ENCODE measurements around the gene TUBB4B.

TUBB4B gene

GRCh38 chr9:137237759-137238726 is 3.0 kb upstream of the TUBB4B start:
- peak; percentile 97 for TF ChIP-seq GLIS1 (tag by site-specific recombination; IDR thresholded peaks at IDR 0.05)
- TF ChIP-seq SCRT2 (tag by site-specific recombination; IDR thresholded peaks at IDR 0.05), result peak; percentile 51
- 0 out of 2 replicates have a peak, but pooled peaks have one; percentile 14 for TF ChIP-seq WT1 (tag by site-specific recombination; IDR thresholded peaks at IDR 0.05)
- no peak for TF ChIP-seq ZNF830 (tag by site-specific recombination; IDR thresholded peaks at IDR 0.05; ENCODE audit: low read depth)
- 0 out of 2 replicates have a peak, but pooled peaks have one; percentile 35 for TF ChIP-seq SCRT1 (tag by site-specific recombination; IDR thresholded peaks at IDR 0.05; ENCODE audit: borderline replicate concordance)
- TF ChIP-seq HIC1 (tag by site-specific recombination; IDR thresholded peaks at IDR 0.05), result 0 out of 2 replicates have a peak, but pooled peaks have one; percentile 41
- TF ChIP-seq ZNF600 (tag by site-specific recombination; IDR thresholded peaks at IDR 0.05), result peak; percentile 92
- 0 out of 2 replicates have a peak, but pooled peaks have one; percentile 40 for TF ChIP-seq ZSCAN30 (tag by site-specific recombination; IDR thresholded peaks at IDR 0.05)
- peak; percentile 95 for TF ChIP-seq ZSCAN16 (tag by site-specific recombination; IDR thresholded peaks at IDR 0.05)
- TF ChIP-seq KLF1 (tag by site-specific recombination; IDR thresholded peaks at IDR 0.05), result peak; percentile 35; the same call in 1 of the 2 replicates
- TF ChIP-seq, protein P1, sequence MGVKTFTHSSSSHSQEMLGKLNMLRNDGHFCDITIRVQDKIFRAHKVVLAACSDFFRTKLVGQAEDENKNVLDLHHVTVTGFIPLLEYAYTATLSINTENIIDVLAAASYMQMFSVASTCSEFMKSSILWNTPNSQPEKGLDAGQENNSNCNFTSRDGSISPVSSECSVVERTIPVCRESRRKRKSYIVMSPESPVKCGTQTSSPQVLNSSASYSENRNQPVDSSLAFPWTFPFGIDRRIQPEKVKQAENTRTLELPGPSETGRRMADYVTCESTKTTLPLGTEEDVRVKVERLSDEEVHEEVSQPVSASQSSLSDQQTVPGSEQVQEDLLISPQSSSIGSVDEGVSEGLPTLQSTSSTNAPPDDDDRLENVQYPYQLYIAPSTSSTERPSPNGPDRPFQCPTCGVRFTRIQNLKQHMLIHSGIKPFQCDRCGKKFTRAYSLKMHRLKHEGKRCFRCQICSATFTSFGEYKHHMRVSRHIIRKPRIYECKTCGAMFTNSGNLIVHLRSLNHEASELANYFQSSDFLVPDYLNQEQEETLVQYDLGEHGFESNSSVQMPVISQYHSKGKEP (tag by site-specific recombination; IDR thresholded peaks at IDR 0.05), result no peak
- TF ChIP-seq, protein P2, sequence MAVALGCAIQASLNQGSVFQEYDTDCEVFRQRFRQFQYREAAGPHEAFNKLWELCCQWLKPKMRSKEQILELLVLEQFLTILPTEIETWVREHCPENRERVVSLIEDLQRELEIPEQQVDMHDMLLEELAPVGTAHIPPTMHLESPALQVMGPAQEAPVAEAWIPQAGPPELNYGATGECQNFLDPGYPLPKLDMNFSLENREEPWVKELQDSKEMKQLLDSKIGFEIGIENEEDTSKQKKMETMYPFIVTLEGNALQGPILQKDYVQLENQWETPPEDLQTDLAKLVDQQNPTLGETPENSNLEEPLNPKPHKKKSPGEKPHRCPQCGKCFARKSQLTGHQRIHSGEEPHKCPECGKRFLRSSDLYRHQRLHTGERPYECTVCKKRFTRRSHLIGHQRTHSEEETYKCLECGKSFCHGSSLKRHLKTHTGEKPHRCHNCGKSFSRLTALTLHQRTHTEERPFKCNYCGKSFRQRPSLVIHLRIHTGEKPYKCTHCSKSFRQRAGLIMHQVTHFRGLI (tag by site-specific recombination; IDR thresholded peaks at IDR 0.05), result peak; percentile 81
- TF ChIP-seq ZEB2 (tag by site-specific recombination; IDR thresholded peaks at IDR 0.05), result peak; percentile 82
- no peak for TF ChIP-seq IKZF3 (tag by site-specific recombination; IDR thresholded peaks at IDR 0.05)
- TF ChIP-seq GLIS2 (tag by site-specific recombination; IDR thresholded peaks at IDR 0.05), result peak; percentile 63
- TF ChIP-seq ZNF341 (tag by site-specific recombination; IDR thresholded peaks at IDR 0.05; ENCODE audit: low read depth), result peak; percentile 90
- peak; percentile 65 for TF ChIP-seq SP2 (tag by site-specific recombination; IDR thresholded peaks at IDR 0.05)
- no peak for TF ChIP-seq ZNF19 (tag by site-specific recombination; IDR thresholded peaks at IDR 0.05; ENCODE audit: low read depth)
- no peak for TF ChIP-seq ZNF660 (tag by site-specific recombination; IDR thresholded peaks at IDR 0.05)
- no peak for TF ChIP-seq MYNN (tag by site-specific recombination; IDR thresholded peaks at IDR 0.05; ENCODE audit: borderline replicate concordance)
- TF ChIP-seq ZIC2 (tag by site-specific recombination; IDR thresholded peaks at IDR 0.05), result peak; percentile 86
- 0 out of 2 replicates have a peak, but pooled peaks have one; percentile 16 for TF ChIP-seq EGR2 (tag by site-specific recombination; IDR thresholded peaks at IDR 0.05; ENCODE audit: low read depth)
- TF ChIP-seq ZNF362 (tag by site-specific recombination; IDR thresholded peaks at IDR 0.05), result no peak
- Histone ChIP-seq H3K4me3 (ENCODE audit: low read depth, low read length) (no peak overlapping the region), H3K27ac (ENCODE audit: extremely low read depth, low read depth, low read length) (no peak overlapping the region), H3K36me3 (ENCODE audit: control insufficient read depth in 2 of 2, insufficient read depth in 1 of 2, low read length in 2 of 2) (peaks cover 0 to 22% of the 10 kb centered on the region in 2 experiments; a peak in 1 of 3 replicates), H3K4me1 (ENCODE audit: control insufficient read depth, insufficient read depth, low read length) (peaks cover 3% of the 10 kb centered on the region; the same call in 1 of the 2 replicates), H3K9me3 (ENCODE audit: control insufficient read depth, insufficient read depth, low read depth, low read length) (no peaks in the 10 kb centered on the region)
- POLR2A ChIA-PET, result interaction anchor here (1.2 to 11.5 kb wide), 4 partner anchors 14 to 40 kb away, joined by 3 to 336 read pairs (median 168); partner anchors contain the start of genes CYSRT1, NELFB, RNF208 and RNF224
- CTCF ChIA-PET, result interaction anchor here (0.5 to 3.4 kb wide), 31 partner anchors 8 to 303 kb away, joined by 3 to 45 read pairs (median 5); partner anchors contain the start of genes ANAPC2, NELFB, RNF224 and SSNA1

Data from HEK293 (cell line).